Trophoblast cell (in vitro differentiated cells and primary cell): ENCODE results near the gene MTHFD1L.

ENCODE experiments used
- DNase-seq, 2 donors: peaks; one replicate each; pipeline ENCODE4 v3.0.0-alpha.2; 2016
- H2AFZ ChIP-seq: 2 replicates; pipeline ENCODE4 v1.6.1; 2013; ENCODE audit warnings: low read length, moderate library complexity, mild to moderate bottlenecking; ENCODE audit not compliant: insufficient read depth, poor library complexity
- H2AK5ac ChIP-seq: 2 replicates; pipeline ENCODE4 v1.6.1; 2013; ENCODE audit warnings: mild to moderate bottlenecking, low read length
- H2BK120ac ChIP-seq: 2 replicates; pipeline ENCODE4 v1.6.1; 2013; ENCODE audit warnings: low read length, mild to moderate bottlenecking, moderate library complexity; ENCODE audit not compliant: insufficient read depth, poor library complexity
- H2BK12ac ChIP-seq: 2 replicates; pipeline ENCODE4 v1.6.1; 2013; ENCODE audit warnings: mild to moderate bottlenecking, low read length, moderate library complexity
- H2BK5ac ChIP-seq: 2 replicates; pipeline ENCODE4 v1.6.1; 2013; ENCODE audit warnings: low read length, low read depth, moderate library complexity, mild to moderate bottlenecking; ENCODE audit not compliant: poor library complexity
- H3K14ac ChIP-seq: 2 replicates; pipeline ENCODE4 v1.6.1; 2013; ENCODE audit warnings: mild to moderate bottlenecking, low read length
- H3K18ac ChIP-seq: 2 replicates; pipeline ENCODE4 v1.6.1; 2013; ENCODE audit warnings: mild to moderate bottlenecking, low read length
- H3K23ac ChIP-seq: 2 replicates; pipeline ENCODE4 v1.6.1; 2013; ENCODE audit warnings: low read length
- H3K27ac ChIP-seq: 2 replicates; pipeline ENCODE4 v1.5.1; 2013; ENCODE audit warnings: low read depth, mild to moderate bottlenecking, inconsistent platforms, low read length, moderate library complexity
- H3K27me3 ChIP-seq: 2 replicates; pipeline ENCODE4 v1.6.1; 2013; ENCODE audit warnings: inconsistent platforms, mild to moderate bottlenecking, low read length, moderate library complexity; ENCODE audit not compliant: insufficient read depth
- H3K36me3 ChIP-seq, 2 experiments: 1 replicate in 1 of 2; 2 replicates in 1 of 2; pipeline ENCODE4 v1.6.1; 2013; ENCODE audit warnings: low read length in 2 of 2, mild to moderate bottlenecking in 2 of 2, moderate library complexity in 1 of 2; ENCODE audit not compliant: insufficient read depth in 2 of 2, control insufficient read depth in 1 of 2
- H3K4ac ChIP-seq: 2 replicates; pipeline ENCODE4 v1.6.1; 2013; ENCODE audit warnings: low read depth, mild to moderate bottlenecking, low read length, moderate library complexity
- H3K4me1 ChIP-seq, 2 experiments: 1 replicate in 1 of 2; 2 replicates in 1 of 2; pipeline ENCODE4 v1.6.1; 2013; ENCODE audit warnings: low read length in 2 of 2, mild to moderate bottlenecking in 2 of 2, moderate library complexity in 1 of 2; ENCODE audit not compliant: insufficient read depth in 2 of 2, control insufficient read depth in 1 of 2
- H3K4me2 ChIP-seq: 2 replicates; pipeline ENCODE4 v1.6.1; 2013; ENCODE audit warnings: inconsistent platforms, mild to moderate bottlenecking, low read length, moderate library complexity
- H3K4me3 ChIP-seq: 2 replicates; pipeline ENCODE4 v1.5.1; 2013; ENCODE audit warnings: mild to moderate bottlenecking, low read depth, low read length, inconsistent platforms
- H3K79me1 ChIP-seq: one replicate; pipeline ENCODE4 v1.6.1; 2013; ENCODE audit warnings: low read length
- H3K79me2 ChIP-seq: 2 replicates; pipeline ENCODE4 v1.6.1; 2013; ENCODE audit warnings: low read length, mild to moderate bottlenecking; ENCODE audit not compliant: control insufficient read depth, insufficient read depth, poor library complexity
- H3K9ac ChIP-seq: 2 replicates; pipeline ENCODE4 v1.6.1; 2013; ENCODE audit warnings: mild to moderate bottlenecking, low read length
- H3K9me3 ChIP-seq: 2 replicates; pipeline ENCODE4 v1.6.1; 2013; ENCODE audit warnings: low read depth, mild to moderate bottlenecking, control low read depth, inconsistent platforms, low read length; ENCODE audit not compliant: insufficient read depth
- H4K12ac ChIP-seq: 2 replicates; pipeline ENCODE4 v1.6.1; 2013; ENCODE audit warnings: low read depth, mild to moderate bottlenecking, low read length, moderate library complexity
- H4K8ac ChIP-seq: 2 replicates; pipeline ENCODE4 v1.6.1; 2013; ENCODE audit warnings: low read depth, mild to moderate bottlenecking, low read length, moderate library complexity
- H4K91ac ChIP-seq: one replicate; pipeline ENCODE4 v1.6.1; 2013; ENCODE audit warnings: low read depth, mild to moderate bottlenecking, low read length, moderate library complexity
- WGBS: extraction: QIAGEN DNeasy Blood & Tissue Kit; methylation state at CpG from one replicate; pipeline ENCODE4 v1.1.7; 2013; ENCODE audit warnings: missing lambda C conversion rate; ENCODE audit not compliant: insufficient read length, insufficient coverage; ENCODE audit errors: extremely low coverage; 5-methylcytosine and 5-hydroxymethylcytosine counted together

MTHFD1L gene

GRCh38 chr6:150874179-150874578, 8.7 kb downstream of the MTHFD1L start:
- Histone ChIP-seq H2BK12ac (no peak overlapping the region), H2AFZ (no peak overlapping the region), H3K27ac (no peak overlapping the region), H3K27me3 (no peaks in the 10 kb centered on the region), H3K36me3 (peaks cover 3 to 8% of the 10 kb centered on the region in 2 experiments), H3K4me1 (peaks cover 5 to 7% of the 10 kb centered on the region in 2 experiments), H3K23ac (no peak overlapping the region), H3K9ac (no peak overlapping the region), H3K18ac (no peak overlapping the region), H3K14ac (no peak overlapping the region), H3K9me3 (no peaks in the 10 kb centered on the region), H2BK120ac (no peak overlapping the region), H3K4me3 (no peak overlapping the region), H3K4me2 (no peak overlapping the region), H4K91ac (no peak overlapping the region), H2AK5ac (no peak overlapping the region), H3K79me2 (no peaks in the 10 kb centered on the region), H2BK5ac (no peak overlapping the region), H3K4ac (peak overlapping the region; percentile 65), H4K12ac (no peak overlapping the region), H3K79me1 (peaks cover 2% of the 10 kb centered on the region), H4K8ac (no peak overlapping the region)
- no CpG with 5 or more reads among the region's 6 CpGs for WGBS
- no peak for DNase-seq

- no peak overlapping the region for H3K23ac ChIP-seq
- no peaks in the 10 kb centered on the region for H3K79me2 ChIP-seq
- peaks cover 5 to 7% of the 10 kb centered on the region in 2 experiments for H3K4me1 ChIP-seq
- H2AK5ac ChIP-seq: no peak overlapping the region
- no peak overlapping the region for H3K9ac ChIP-seq
- no peak overlapping the region for H4K91ac ChIP-seq
- H2AFZ ChIP-seq: no peak overlapping the region
- H3K9me3 ChIP-seq: no peaks in the 10 kb centered on the region
- no peak for DNase-seq
- H3K36me3 ChIP-seq: peaks cover 3 to 8% of the 10 kb centered on the region in 2 experiments
- no peak overlapping the region for H3K4me3 ChIP-seq
- H2BK120ac ChIP-seq: no peak overlapping the region
- H3K4me2 ChIP-seq: no peak overlapping the region
- no peak overlapping the region for H3K18ac ChIP-seq
- no peak overlapping the region for H4K12ac ChIP-seq
- no peaks in the 10 kb centered on the region for H3K27me3 ChIP-seq
- no peak overlapping the region for H2BK12ac ChIP-seq
- no peak overlapping the region for H3K14ac ChIP-seq
- no peak overlapping the region for H3K27ac ChIP-seq
- no peak overlapping the region for H3K4ac ChIP-seq
- WGBS: no CpG with 5 or more reads among the region's 6 CpGs
- H2BK5ac ChIP-seq: no peak overlapping the region
- peaks cover 2% of the 10 kb centered on the region for H3K79me1 ChIP-seq
- no peak overlapping the region for H4K8ac ChIP-seq
Observed at GRCh38 chr6:150875841-150876240, 10.3 kb downstream of the MTHFD1L start.

GRCh38 chr6:150876598-150876997, 11.1 kb downstream of the MTHFD1L start:
- Histone ChIP-seq H3K4me2 (no peak overlapping the region), H3K9me3 (no peaks in the 10 kb centered on the region), H2AK5ac (no peak overlapping the region), H3K4ac (no peak overlapping the region), H3K27ac (no peak overlapping the region), H3K36me3 (peaks cover 3 to 8% of the 10 kb centered on the region in 2 experiments), H4K12ac (no peak overlapping the region), H3K4me3 (no peak overlapping the region), H3K18ac (no peak overlapping the region), H3K4me1 (peaks cover 7% of the 10 kb centered on the region in 2 experiments), H2AFZ (no peak overlapping the region), H3K79me2 (no peaks in the 10 kb centered on the region), H4K8ac (no peak overlapping the region), H3K23ac (no peak overlapping the region), H2BK12ac (no peak overlapping the region), H2BK5ac (no peak overlapping the region), H3K9ac (no peak overlapping the region), H4K91ac (no peak overlapping the region), H2BK120ac (no peak overlapping the region), H3K14ac (no peak overlapping the region), H3K27me3 (no peaks in the 10 kb centered on the region), H3K79me1 (peaks cover 4% of the 10 kb centered on the region)
- no CpG with 5 or more reads among the region's 5 CpGs for WGBS
- DNase-seq: no peak

GRCh38 chr6:150877928-150878327, 12.4 kb downstream of the MTHFD1L start:
- no peak overlapping the region for H3K14ac ChIP-seq
- peaks cover 7% of the 10 kb centered on the region in 2 experiments for H3K4me1 ChIP-seq
- H3K36me3 ChIP-seq: peaks cover 3 to 8% of the 10 kb centered on the region in 2 experiments
- H3K79me1 ChIP-seq: peaks cover 4% of the 10 kb centered on the region
- DNase-seq: no peak
- H2BK120ac ChIP-seq: no peak overlapping the region
- no peaks in the 10 kb centered on the region for H3K27me3 ChIP-seq
- WGBS: no CpG with 5 or more reads among the region's 8 CpGs
- H3K9ac ChIP-seq: no peak overlapping the region
- no peak overlapping the region for H3K4me3 ChIP-seq
- no peak overlapping the region for H4K8ac ChIP-seq
- no peak overlapping the region for H3K4ac ChIP-seq
- no peak overlapping the region for H2BK5ac ChIP-seq
- H4K91ac ChIP-seq: no peak overlapping the region
- no peak overlapping the region for H4K12ac ChIP-seq
- H3K23ac ChIP-seq: no peak overlapping the region
- H3K79me2 ChIP-seq: no peaks in the 10 kb centered on the region
- H2AK5ac ChIP-seq: no peak overlapping the region
- no peak overlapping the region for H2AFZ ChIP-seq
- H3K4me2 ChIP-seq: no peak overlapping the region
- no peaks in the 10 kb centered on the region for H3K9me3 ChIP-seq
- H3K27ac ChIP-seq: no peak overlapping the region
- no peak overlapping the region for H3K18ac ChIP-seq
- H2BK12ac ChIP-seq: no peak overlapping the region
